Measurements from ENCODE around the gene BRINP3. TPM values are rescaled to one million over a fixed set of nuclear protein-coding genes. Genes with fewer than 3 reads are reported as not detected.

Gene BRINP3
- total RNA-seq, 1 donor from 2014 or later: not detected

DNA sequence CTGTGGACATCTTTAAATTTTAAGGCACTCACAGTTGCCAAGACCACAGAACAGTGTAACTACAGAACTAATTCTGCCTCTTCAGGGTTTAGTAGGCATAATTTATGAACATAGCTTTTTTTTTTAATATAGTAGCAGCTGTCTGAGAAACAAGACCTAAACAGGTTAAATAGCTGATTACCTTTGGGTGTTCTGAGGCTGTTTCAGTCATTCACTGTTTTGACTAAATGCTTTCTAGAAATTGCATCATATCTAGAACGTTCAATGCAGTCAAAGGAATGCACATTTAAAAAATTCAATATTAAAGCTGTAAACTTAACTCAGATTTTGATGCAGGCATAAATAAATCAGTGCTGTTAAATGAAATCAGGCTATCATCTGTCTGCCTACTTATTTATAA, 101.6 kb downstream of the BRINP3 start:
- Mint-ChIP-seq H3K36me3 (ENCODE audit: low read depth) (no peaks in the 10 kb centered on the region), H3K4me3 (ENCODE audit: unreplicated experiment) (no peak overlapping the region), H3K4me1 (ENCODE audit: low read depth) (peaks cover 11% of the 10 kb centered on the region), H3K9me3 (ENCODE audit: low read depth) (no peaks in the 10 kb centered on the region), H3K27ac (ENCODE audit: unreplicated experiment) (no peak overlapping the region), H3K27me3 (ENCODE audit: low read depth) (peaks cover 10% of the 10 kb centered on the region)
- TF ChIP-seq CTCF (IDR thresholded peaks at IDR 0.05): no peak
- no peak for DNase-seq (ENCODE audit: low spot score)

DNA sequence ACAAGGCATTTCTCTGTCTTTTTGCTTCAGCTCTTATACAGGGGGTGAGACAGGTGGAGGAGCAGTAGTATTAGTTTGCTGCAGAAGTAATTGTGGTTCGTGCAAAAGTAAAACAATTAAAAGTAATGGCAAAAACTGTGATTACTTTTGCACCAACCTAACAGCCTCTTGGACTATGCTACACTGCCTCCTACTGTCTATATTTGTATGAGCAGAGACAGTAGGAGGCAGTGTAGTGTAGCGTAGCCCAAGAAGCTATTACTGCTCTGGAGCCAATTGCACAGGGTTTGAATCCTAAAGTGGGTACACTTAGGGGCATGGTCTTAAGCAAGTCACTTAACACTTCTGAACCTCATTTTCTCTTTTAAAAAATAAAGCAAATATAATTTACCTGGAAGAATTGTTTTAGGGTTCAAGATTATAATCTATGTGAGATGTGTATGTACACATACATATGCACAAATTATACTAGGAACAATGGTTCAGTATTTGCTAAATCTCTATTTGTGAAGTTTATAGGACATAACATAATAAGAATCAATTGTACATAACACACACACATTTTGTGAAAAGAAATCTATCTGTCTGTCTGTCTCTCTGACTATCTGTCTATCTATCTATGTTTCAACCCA, 103.8 kb downstream of the BRINP3 start:
- Mint-ChIP-seq H3K9me3 (ENCODE audit: low read depth) (no peaks in the 10 kb centered on the region), H3K27me3 (ENCODE audit: low read depth) (peaks cover 1% of the 10 kb centered on the region), H3K4me3 (ENCODE audit: unreplicated experiment) (no peak overlapping the region), H3K36me3 (ENCODE audit: low read depth) (no peaks in the 10 kb centered on the region), H3K27ac (ENCODE audit: unreplicated experiment) (no peak overlapping the region), H3K4me1 (ENCODE audit: low read depth) (peaks cover 11% of the 10 kb centered on the region)
- no peak for DNase-seq (ENCODE audit: low spot score)
- TF ChIP-seq CTCF (IDR thresholded peaks at IDR 0.05): peak; percentile 73

DNA sequence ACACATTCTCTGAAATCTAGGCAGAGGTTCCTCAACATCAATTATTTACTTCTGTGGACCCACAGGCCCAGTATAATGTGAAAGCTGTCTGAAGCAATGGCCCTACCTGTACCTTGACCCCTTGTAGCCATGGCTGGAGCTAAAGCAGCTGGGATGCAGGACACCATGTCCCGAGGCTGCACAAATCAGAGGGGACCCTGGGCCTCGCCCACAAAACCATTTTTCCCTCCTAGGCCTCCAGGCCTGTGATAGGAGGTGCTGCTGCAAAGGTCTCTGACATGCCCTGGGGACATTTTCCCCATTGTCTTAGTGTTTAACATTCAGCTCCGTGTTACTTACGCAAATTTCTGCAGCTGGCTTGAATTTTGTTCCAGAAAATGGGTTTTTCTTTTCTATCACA, 110.5 kb downstream of the BRINP3 start:
- DNase-seq (ENCODE audit: low spot score): no peak
- H3K4me1 Mint-ChIP-seq (ENCODE audit: low read depth): no peaks in the 10 kb centered on the region
- H3K27ac Mint-ChIP-seq (ENCODE audit: unreplicated experiment): no peak overlapping the region
- no peak for TF ChIP-seq CTCF (IDR thresholded peaks at IDR 0.05)
- H3K36me3 Mint-ChIP-seq (ENCODE audit: low read depth): peaks cover 1% of the 10 kb centered on the region
- H3K9me3 Mint-ChIP-seq (ENCODE audit: low read depth): peaks cover 2% of the 10 kb centered on the region
- H3K4me3 Mint-ChIP-seq (ENCODE audit: unreplicated experiment): no peak overlapping the region
- no peaks in the 10 kb centered on the region for H3K27me3 Mint-ChIP-seq (ENCODE audit: low read depth)

DNA sequence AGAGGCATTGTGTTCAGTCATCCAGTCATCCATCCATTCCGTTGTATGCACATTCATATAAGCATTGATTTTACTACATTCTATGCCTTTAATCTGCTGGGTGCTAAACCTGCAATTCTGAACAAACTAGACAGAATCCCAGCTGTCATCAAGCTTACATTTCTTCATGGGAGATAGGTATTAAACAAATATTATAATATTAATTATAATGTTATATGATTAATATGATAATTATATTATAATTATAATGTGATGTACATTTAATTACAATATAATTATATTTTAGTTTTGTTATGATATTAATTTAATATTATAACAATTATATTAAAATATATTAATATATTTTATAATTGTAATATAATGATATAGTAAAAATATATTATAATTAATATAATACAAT, 112.4 kb downstream of the BRINP3 start:
- no peak for TF ChIP-seq CTCF (IDR thresholded peaks at IDR 0.05)
- H3K4me3 Mint-ChIP-seq (ENCODE audit: unreplicated experiment): no peak overlapping the region
- peaks cover 1% of the 10 kb centered on the region for H3K36me3 Mint-ChIP-seq (ENCODE audit: low read depth)

DNA sequence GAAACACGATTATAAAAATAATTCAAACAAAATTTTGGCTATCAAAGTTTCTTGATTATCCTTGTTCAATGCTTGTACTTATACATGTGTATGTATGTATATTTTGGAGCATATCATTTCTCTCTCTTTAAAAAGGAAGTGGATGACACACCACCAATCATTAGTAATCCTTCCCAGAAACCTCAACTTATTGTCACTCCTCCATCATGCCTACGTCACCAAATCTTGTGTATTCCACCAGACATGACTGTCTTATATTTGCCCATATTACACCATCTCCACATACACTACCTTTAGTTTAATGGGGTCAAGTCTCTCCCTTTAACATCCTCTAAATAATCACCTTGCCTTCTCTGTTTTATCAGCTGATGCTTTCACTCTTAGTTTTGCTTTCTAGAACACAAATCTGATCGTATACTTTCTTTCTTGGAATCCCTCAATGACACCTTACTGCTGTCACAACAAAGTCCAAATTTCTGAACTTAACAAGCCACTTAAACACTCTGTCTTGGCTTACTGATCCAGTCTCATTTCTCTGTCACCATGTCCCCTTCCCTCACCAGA, 124.0 kb downstream of the BRINP3 start:
- no peak overlapping the region for H3K27ac Mint-ChIP-seq (ENCODE audit: unreplicated experiment)
- TF ChIP-seq CTCF (IDR thresholded peaks at IDR 0.05): no peak
- no peak for DNase-seq (ENCODE audit: low spot score)
- no peaks in the 10 kb centered on the region for H3K4me1 Mint-ChIP-seq (ENCODE audit: low read depth)
- no peak overlapping the region for H3K4me3 Mint-ChIP-seq (ENCODE audit: unreplicated experiment)
- peaks cover 6% of the 10 kb centered on the region for H3K27me3 Mint-ChIP-seq (ENCODE audit: low read depth)
- H3K36me3 Mint-ChIP-seq (ENCODE audit: low read depth): no peaks in the 10 kb centered on the region
- no peaks in the 10 kb centered on the region for H3K9me3 Mint-ChIP-seq (ENCODE audit: low read depth)

More for the DNA sequence above, 112.4 kb downstream of the BRINP3 start:
- no peak overlapping the region for H3K27ac Mint-ChIP-seq (ENCODE audit: unreplicated experiment)
- H3K27me3 Mint-ChIP-seq (ENCODE audit: low read depth): no peaks in the 10 kb centered on the region
- no peaks in the 10 kb centered on the region for H3K4me1 Mint-ChIP-seq (ENCODE audit: low read depth)
- no peak for DNase-seq (ENCODE audit: low spot score)
- peaks cover 2% of the 10 kb centered on the region for H3K9me3 Mint-ChIP-seq (ENCODE audit: low read depth)
